ENCODE data around the gene TOR2A. TPM values are rescaled to one million over a fixed set of nuclear protein-coding genes. Genes with fewer than 3 reads are reported as not detected.

The TOR2A gene
- total and polyA plus RNA-seq, 2 donors (not counting 3 experiments of a cell fraction or from before 2014, with no cell fraction given): 19.3 to 23.9 TPM

DNA sequence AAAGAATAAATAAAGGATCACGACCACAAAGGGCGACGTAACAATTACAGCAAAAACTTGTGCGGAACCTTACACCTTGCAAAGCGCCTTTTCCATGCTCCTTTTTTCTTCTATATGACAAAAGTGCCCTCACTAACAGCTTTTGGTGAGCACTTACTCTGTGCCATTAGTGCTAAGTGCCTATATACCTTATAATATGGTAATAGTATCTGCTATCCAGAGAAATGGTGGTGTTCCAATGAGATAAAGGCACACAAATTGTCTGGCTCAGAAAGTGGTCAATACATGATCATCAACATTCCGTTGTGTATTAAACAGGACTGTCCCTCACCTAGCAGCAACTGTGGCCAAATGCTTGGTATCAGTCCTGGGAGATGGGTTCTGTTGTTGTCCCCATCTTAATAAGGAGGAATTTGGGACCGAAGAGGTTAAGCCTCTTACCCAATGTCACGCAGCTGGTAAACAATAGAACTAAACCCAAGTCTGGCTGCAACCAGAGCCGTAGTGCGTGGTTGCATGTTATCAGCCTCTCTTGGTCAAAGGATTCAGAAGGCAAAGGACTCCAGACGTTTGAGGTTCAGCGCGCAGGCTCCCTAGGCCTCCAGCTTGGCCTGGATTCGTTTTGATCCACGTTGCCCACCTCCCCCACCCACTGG is 564 bp upstream of the TOR2A start:
- H3K79me2 ChIP-seq (ENCODE audit: control insufficient read depth, insufficient read depth, low read length): peaks cover 2% of the 10 kb centered on the region
- H3K27ac ChIP-seq (ENCODE audit: insufficient read depth, low read depth, low read length): peak overlapping the region; percentile 68
- peak; percentile 20 for TF ChIP-seq POLR2A (IDR thresholded peaks at IDR 0.05; ENCODE audit: low read depth, low read length)
- TF ChIP-seq MAX (IDR thresholded peaks at IDR 0.05; ENCODE audit: insufficient read depth, insufficient read length): no peak
- H2AFZ ChIP-seq (ENCODE audit: low read depth, low read length): no peak overlapping the region
- no peaks in the 10 kb centered on the region for H3K27me3 ChIP-seq (ENCODE audit: control insufficient read depth in 2 of 2, insufficient read depth in 2 of 2, low read length in 2 of 2)
- peaks cover 12% of the 10 kb centered on the region for H3K4me1 ChIP-seq (ENCODE audit: control insufficient read depth, extremely low read depth, insufficient read depth, low read length)
- ChIA-PET CTCF (interaction anchor here (1.0 to 2.4 kb wide), 33 partner anchors 9 to 311 kb away, joined by 3 to 94 read pairs (median 7); partner anchors contain the start of genes CDK9, PTRH1, STXBP1 and TTC16), POLR2A (interaction anchor here (0.9 to 1.3 kb wide), 3 partner anchors 50 to 181 kb away, joined by 3 to 4 read pairs (median 4); partner anchors contain the start of genes CDK9 and ST6GALNAC4)
- DNase-seq (ENCODE audit: low read depth, low spot score) (no peak), FAIRE-seq (no peak)
- no TSS peak for BruUV-seq (replicated peaks)
- H4K20me1 ChIP-seq (replicated peaks; ENCODE audit: control insufficient read depth, extremely low read depth, insufficient read depth, low read length): no peaks in the 10 kb centered on the region
- H3K4me3 ChIP-seq (replicated peaks in 1 of 3; ENCODE audit: insufficient read depth in 1 of 3, low read depth in 1 of 3, low read length in 3 of 3): no peak overlapping the region
- peak overlapping the region; percentile 55 for H3K9ac ChIP-seq (replicated peaks; ENCODE audit: extremely low read depth, insufficient read depth, low read length)
- no peaks in the 10 kb centered on the region for H3K9me1 ChIP-seq (replicated peaks; ENCODE audit: control insufficient read depth, extremely low read depth, insufficient read depth, low read length)
- no peaks in the 10 kb centered on the region for H3K9me3 ChIP-seq (replicated peaks; ENCODE audit: control insufficient read depth, insufficient read depth, low read length)
- peak overlapping the region; percentile 28 for H3K4me2 ChIP-seq (ENCODE audit: insufficient read depth, low read length)
- intact Hi-C loops (cut with micrococcal nuclease) (loop anchor here (1.0 kb wide), 6 partner anchors 29 to 186 kb away; no protein-coding TSS in a partner anchor), dilution Hi-C loops (cut with MboI; ENCODE audit: extremely low pct_ligation_motif_present, low sequenced_read_pairs) (no loop called here)
- peaks cover 13 to 31% of the 10 kb centered on the region in 2 experiments for H3K36me3 ChIP-seq (ENCODE audit: control insufficient read depth in 2 of 2, extremely low read depth in 1 of 2, insufficient read depth in 2 of 2, low read length in 2 of 2)

DNA sequence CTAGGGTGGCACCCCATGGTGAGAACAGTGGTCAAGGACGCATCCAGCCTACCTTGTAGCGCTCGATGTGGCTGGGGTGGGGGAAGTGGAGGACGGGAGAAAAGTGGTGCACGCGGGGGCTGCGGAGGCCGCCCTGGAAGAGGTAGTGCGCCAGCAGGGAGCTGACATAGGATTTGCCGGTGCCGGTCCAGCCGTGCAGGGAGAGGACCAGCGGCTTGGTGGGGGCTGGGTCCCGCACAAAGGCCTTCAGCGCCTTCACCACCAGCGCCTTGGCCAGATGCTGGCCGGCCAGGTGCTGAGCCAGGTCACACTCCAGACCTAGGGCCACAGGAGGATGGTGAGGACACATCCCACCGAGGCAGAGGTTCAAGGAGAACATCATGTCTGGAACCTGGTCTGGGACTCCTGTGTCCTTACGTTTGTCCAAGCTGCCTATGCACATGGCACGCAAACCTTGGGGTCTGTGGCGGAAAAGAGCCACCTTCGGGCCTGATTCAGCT is 797 bp downstream of the TOR2A start:
- POLR2A ChIA-PET: interaction anchor here (1.3 kb wide), 2 partner anchors 19 to 51 kb away, joined by 3 to 4 read pairs; partner anchors contain the start of genes CDK9, PTRH1 and TTC16
- CTCF ChIA-PET: interaction anchor here (0.7 to 2.4 kb wide), 70 partner anchors 10 to 520 kb away, joined by 3 to 94 read pairs (median 5); partner anchors contain the start of genes CDK9, PTRH1, ST6GALNAC4 and STXBP1
- Histone ChIP-seq H3K9me1 (replicated peaks; ENCODE audit: control insufficient read depth, extremely low read depth, insufficient read depth, low read length) (no peaks in the 10 kb centered on the region), H3K9ac (replicated peaks; ENCODE audit: extremely low read depth, insufficient read depth, low read length) (no peak overlapping the region), H3K4me1 (ENCODE audit: control insufficient read depth, extremely low read depth, insufficient read depth, low read length) (peaks cover 12% of the 10 kb centered on the region), H4K20me1 (replicated peaks; ENCODE audit: control insufficient read depth, extremely low read depth, insufficient read depth, low read length) (no peaks in the 10 kb centered on the region), H3K79me2 (ENCODE audit: control insufficient read depth, insufficient read depth, low read length) (peaks cover 2% of the 10 kb centered on the region), H3K4me2 (ENCODE audit: insufficient read depth, low read length) (peak overlapping the region; percentile 20), H3K36me3 (ENCODE audit: control insufficient read depth in 2 of 2, extremely low read depth in 1 of 2, insufficient read depth in 2 of 2, low read length in 2 of 2) (peaks cover 8 to 22% of the 10 kb centered on the region in 2 experiments), H3K27ac (ENCODE audit: insufficient read depth, low read depth, low read length) (no peak overlapping the region), H3K4me3 (replicated peaks in 1 of 3; ENCODE audit: insufficient read depth in 1 of 3, low read depth in 1 of 3, low read length in 3 of 3) (peak overlapping the region in 1 of 3 experiments; percentile 73), H2AFZ (ENCODE audit: low read depth, low read length) (peak overlapping the region; percentile 6), H3K9me3 (replicated peaks; ENCODE audit: control insufficient read depth, insufficient read depth, low read length) (no peaks in the 10 kb centered on the region), H3K27me3 (ENCODE audit: control insufficient read depth in 2 of 2, insufficient read depth in 2 of 2, low read length in 2 of 2) (no peaks in the 10 kb centered on the region)
- dilution Hi-C loops (cut with MboI; ENCODE audit: extremely low pct_ligation_motif_present, low sequenced_read_pairs) (no loop called here), intact Hi-C loops (cut with micrococcal nuclease) (loop anchor here (1.0 kb wide), 3 partner anchors 121 to 230 kb away; no protein-coding TSS in a partner anchor)
- BruUV-seq (replicated peaks): no TSS peak
- TF ChIP-seq, protein P1, sequence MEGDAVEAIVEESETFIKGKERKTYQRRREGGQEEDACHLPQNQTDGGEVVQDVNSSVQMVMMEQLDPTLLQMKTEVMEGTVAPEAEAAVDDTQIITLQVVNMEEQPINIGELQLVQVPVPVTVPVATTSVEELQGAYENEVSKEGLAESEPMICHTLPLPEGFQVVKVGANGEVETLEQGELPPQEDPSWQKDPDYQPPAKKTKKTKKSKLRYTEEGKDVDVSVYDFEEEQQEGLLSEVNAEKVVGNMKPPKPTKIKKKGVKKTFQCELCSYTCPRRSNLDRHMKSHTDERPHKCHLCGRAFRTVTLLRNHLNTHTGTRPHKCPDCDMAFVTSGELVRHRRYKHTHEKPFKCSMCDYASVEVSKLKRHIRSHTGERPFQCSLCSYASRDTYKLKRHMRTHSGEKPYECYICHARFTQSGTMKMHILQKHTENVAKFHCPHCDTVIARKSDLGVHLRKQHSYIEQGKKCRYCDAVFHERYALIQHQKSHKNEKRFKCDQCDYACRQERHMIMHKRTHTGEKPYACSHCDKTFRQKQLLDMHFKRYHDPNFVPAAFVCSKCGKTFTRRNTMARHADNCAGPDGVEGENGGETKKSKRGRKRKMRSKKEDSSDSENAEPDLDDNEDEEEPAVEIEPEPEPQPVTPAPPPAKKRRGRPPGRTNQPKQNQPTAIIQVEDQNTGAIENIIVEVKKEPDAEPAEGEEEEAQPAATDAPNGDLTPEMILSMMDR (IDR thresholded peaks at IDR 0.05; ENCODE audit: extremely low read depth in 1 of 2, insufficient read depth in 1 of 2, low read depth in 1 of 2, low read length in 2 of 2): no peak
- TF ChIP-seq EZH2 (IDR thresholded peaks at IDR 0.05; ENCODE audit: borderline replicate concordance, low read depth, low read length, severe bottlenecking): no peak
- no peak for TF ChIP-seq JUN (IDR thresholded peaks at IDR 0.05; ENCODE audit: borderline replicate concordance, insufficient read depth, insufficient read length, low read depth)
- no peak for TF ChIP-seq GATA2 (IDR thresholded peaks at IDR 0.05; ENCODE audit: insufficient read depth, insufficient read length, low read depth, low read length)
- TF ChIP-seq POLR2A (IDR thresholded peaks at IDR 0.05; ENCODE audit: low read depth, low read length): no peak
- TF ChIP-seq FOS (IDR thresholded peaks at IDR 0.05; ENCODE audit: borderline replicate concordance, insufficient read depth, low read length): no peak
- TF ChIP-seq MYC (IDR thresholded peaks at IDR 0.05; ENCODE audit: low read depth, low read length): no peak
- no peak for TF ChIP-seq MAX (IDR thresholded peaks at IDR 0.05; ENCODE audit: insufficient read depth, insufficient read length)
- no peak for TF ChIP-seq POLR2AphosphoS5 (IDR thresholded peaks at IDR 0.05; ENCODE audit: insufficient read depth, low read depth, low read length)
- FAIRE-seq: no peak
- no peak for DNase-seq (ENCODE audit: low read depth, low spot score)

All from endothelial cell of umbilical vein (primary cell).